LNCaP clone FGC (cell line): ENCODE results near the gene RIMS1.

Experiments
- DNase-seq: peaks from one replicate; pipeline ENCODE4 v3.0.0-alpha.2; 2011; ENCODE audit warnings: low read depth
- H3K4me3 ChIP-seq: 2 replicates; pipeline ENCODE4 v1.5.1; 2011; ENCODE audit warnings: mild to moderate bottlenecking, low read depth, low read length, control low read depth
- CTCF ChIP-seq: IDR thresholded peaks from 2 replicates; pipeline ENCODE4 v1.5.1; 2012; ENCODE audit warnings: mild to moderate bottlenecking; ENCODE audit not compliant: control insufficient read depth, insufficient read depth; ENCODE audit errors: extremely low read depth

RIMS1 gene

GRCh38 chr6:72288592-72288991, 402.2 kb downstream of the RIMS1 start:
- TF ChIP-seq CTCF: no peak

GRCh38 chr6:72290620-72291019, 404.3 kb downstream of the RIMS1 start:
- TF ChIP-seq CTCF: no peak
- no peak for DNase-seq
- H3K4me3 ChIP-seq: no peak overlapping the region

More at GRCh38 chr6:72288592-72288991, 402.2 kb downstream of the RIMS1 start:
- H3K4me3 ChIP-seq: no peak overlapping the region
- DNase-seq: no peak

- no peak for TF ChIP-seq CTCF
- H3K4me3 ChIP-seq: no peak overlapping the region
- DNase-seq: no peak
Measured at GRCh38 chr6:72296375-72296774, 410.0 kb downstream of the RIMS1 start.

GRCh38 chr6:72305971-72306370, 419.6 kb downstream of the RIMS1 start:
- no peak overlapping the region for H3K4me3 ChIP-seq
- DNase-seq: peak; percentile 92
- no peak for TF ChIP-seq CTCF

- H3K4me3 ChIP-seq: no peak overlapping the region
- TF ChIP-seq CTCF: no peak
- no peak for DNase-seq
Measured at GRCh38 chr6:72316675-72317380, 430.5 kb downstream of the RIMS1 start.

- no peak for TF ChIP-seq CTCF
- DNase-seq: no peak
Measured at GRCh38 chr6:72321788-72322187, 435.4 kb downstream of the RIMS1 start.

GRCh38 chr6:72322771-72323170, 436.4 kb downstream of the RIMS1 start:
- H3K4me3 ChIP-seq: no peak overlapping the region
- TF ChIP-seq CTCF: no peak
- DNase-seq: no peak

More at GRCh38 chr6:72321788-72322187, 435.4 kb downstream of the RIMS1 start:
- no peak overlapping the region for H3K4me3 ChIP-seq
